MM.1S (cell line): ENCODE measurements around the gene PCDHB9.

Experiments
- EZH2 ChIP-seq: fragments of 300-600 bp; sonication (generic); optimal IDR thresholded peaks from 2 replicates; pipeline ENCODE3; 2017; ENCODE audit warnings: low read depth, mild to moderate bottlenecking, antibody characterized with exemption, low read length, mixed read lengths
- TF ChIP-seq, protein P1 (sequence below): fragments of 300-600 bp; sonication (generic); IDR thresholded peaks from 2 replicates; pipeline ENCODE4 v1.5.1; 2016; ENCODE audit warnings: antibody characterized with exemption, low read length, mixed read lengths

DNA sequence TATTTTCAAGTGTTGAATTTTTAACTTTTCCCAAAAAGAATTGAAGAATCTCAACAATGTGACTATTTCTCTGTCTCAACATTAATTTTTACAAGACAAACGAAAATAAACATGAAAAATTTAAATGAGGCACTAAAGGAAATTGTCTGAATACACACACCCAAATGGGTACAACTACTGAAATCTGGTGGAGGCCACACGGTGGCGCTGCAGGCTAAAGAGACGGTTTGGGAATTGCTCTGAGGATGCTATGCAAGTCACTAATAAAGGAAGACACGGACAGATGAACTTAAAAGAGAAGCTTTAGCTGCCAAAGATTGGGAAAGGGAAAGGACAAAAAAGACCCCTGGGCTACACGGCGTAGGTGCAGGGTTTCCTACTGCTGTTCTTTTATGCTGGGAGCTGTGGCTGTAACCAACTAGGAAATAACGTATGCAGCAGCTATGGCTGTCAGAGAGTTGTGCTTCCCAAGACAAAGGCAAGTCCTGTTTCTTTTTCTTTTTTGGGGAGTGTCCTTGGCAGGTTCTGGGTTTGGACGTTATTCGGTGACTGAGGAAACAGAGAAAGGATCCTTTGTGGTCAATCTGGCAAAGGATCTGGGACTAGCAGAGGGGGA, 5.3 kb downstream of the PCDHB9 start, which contains the start of gene PCDHB10:
- TF ChIP-seq, protein P1, sequence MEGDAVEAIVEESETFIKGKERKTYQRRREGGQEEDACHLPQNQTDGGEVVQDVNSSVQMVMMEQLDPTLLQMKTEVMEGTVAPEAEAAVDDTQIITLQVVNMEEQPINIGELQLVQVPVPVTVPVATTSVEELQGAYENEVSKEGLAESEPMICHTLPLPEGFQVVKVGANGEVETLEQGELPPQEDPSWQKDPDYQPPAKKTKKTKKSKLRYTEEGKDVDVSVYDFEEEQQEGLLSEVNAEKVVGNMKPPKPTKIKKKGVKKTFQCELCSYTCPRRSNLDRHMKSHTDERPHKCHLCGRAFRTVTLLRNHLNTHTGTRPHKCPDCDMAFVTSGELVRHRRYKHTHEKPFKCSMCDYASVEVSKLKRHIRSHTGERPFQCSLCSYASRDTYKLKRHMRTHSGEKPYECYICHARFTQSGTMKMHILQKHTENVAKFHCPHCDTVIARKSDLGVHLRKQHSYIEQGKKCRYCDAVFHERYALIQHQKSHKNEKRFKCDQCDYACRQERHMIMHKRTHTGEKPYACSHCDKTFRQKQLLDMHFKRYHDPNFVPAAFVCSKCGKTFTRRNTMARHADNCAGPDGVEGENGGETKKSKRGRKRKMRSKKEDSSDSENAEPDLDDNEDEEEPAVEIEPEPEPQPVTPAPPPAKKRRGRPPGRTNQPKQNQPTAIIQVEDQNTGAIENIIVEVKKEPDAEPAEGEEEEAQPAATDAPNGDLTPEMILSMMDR: peak; percentile 88
- no peak for TF ChIP-seq EZH2
